BJ (cell line): ENCODE data around the gene NBEAL2. TPM values are rescaled to one million over a fixed set of nuclear protein-coding genes. Genes with fewer than 3 reads are reported as not detected.

ENCODE experiments used
- CTCF ChIA-PET: fragments of 350-600 bp; formaldehyde crosslinking; extraction: SDS; loops from one replicate; lab custom pipeline; 2021; ENCODE audit warnings: antibody characterized with exemption, inconsistent platforms; lab: Yijun Ruan, JAX
- POLR2A ChIA-PET: fragments of 300-600 bp; sonication (Branson Sonifier 250); formaldehyde crosslinking; extraction: SDS; loops from one replicate; lab custom pipeline; 2021; ENCODE audit warnings: antibody characterized with exemption; lab: Charles Lee
- DNase-seq: peaks from one replicate; pipeline ENCODE4 v3.0.0-alpha.2; 2011; ENCODE audit warnings: low read depth
- H3K27me3 ChIP-seq: 2 replicates; pipeline ENCODE4 v1.6.0; 2011; ENCODE audit warnings: low read length; ENCODE audit not compliant: control insufficient read depth, insufficient read depth
- H3K36me3 ChIP-seq: 2 replicates; pipeline ENCODE4 v1.5.1; 2011; ENCODE audit warnings: low read length; ENCODE audit not compliant: control insufficient read depth, insufficient read depth
- H3K4me3 ChIP-seq: 2 replicates; pipeline ENCODE4 v1.5.1; 2011; ENCODE audit warnings: low read depth, mild to moderate bottlenecking, control low read depth, low read length
- CTCF ChIP-seq: IDR thresholded peaks from 2 replicates; pipeline ENCODE4 v1.5.1; 2011; ENCODE audit warnings: low read depth, mild to moderate bottlenecking, control low read depth, inconsistent platforms, low read length, moderate library complexity; ENCODE audit not compliant: insufficient read depth
- polyA plus RNA-seq: library from polyadenylated mRNA; depleted of rRNA; stranded (reverse); fragments of >200 nt; gene quantifications from 2 replicates; pipeline ENCODE4 v1.2.3, GENCODE V29; 2011

Gene NBEAL2
- polyA plus RNA-seq, 1 experiment = 5.1 TPM

GRCh38 chr3:46979958-46980497 lies 562 bp downstream of the NBEAL2 start:
- CTCF ChIA-PET = interaction anchor here (0.7 to 1.2 kb wide), 4 partner anchors 13 to 303 kb away, joined by 3 to 5 read pairs (median 4); partner anchors contain the start of gene KLHL18
- Histone ChIP-seq H3K4me3 (peak overlapping the region; percentile 61), H3K27me3 (no peaks in the 10 kb centered on the region), H3K36me3 (no peaks in the 10 kb centered on the region)
- POLR2A ChIA-PET = no interaction called here
- TF ChIP-seq CTCF = no peak
- DNase-seq = no peak

- TF ChIP-seq CTCF = no peak
- no peak for DNase-seq
- POLR2A ChIA-PET = no interaction called here
- H3K4me3 ChIP-seq = no peak overlapping the region
- H3K36me3 ChIP-seq = no peaks in the 10 kb centered on the region
- H3K27me3 ChIP-seq = no peaks in the 10 kb centered on the region
- CTCF ChIA-PET = no interaction called here
Measured at GRCh38 chr3:46981932-46982471, 2.5 kb downstream of the NBEAL2 start.

GRCh38 chr3:46982546-46982945 lies 3.1 kb downstream of the NBEAL2 start:
- no peak for TF ChIP-seq CTCF
- POLR2A ChIA-PET = no interaction called here
- no peaks in the 10 kb centered on the region for H3K27me3 ChIP-seq
- CTCF ChIA-PET = interaction anchor here (1.1 kb wide), 1 partner anchor 15 kb away, joined by 3 read pairs; no protein-coding TSS in a partner anchor
- no peak overlapping the region for H3K4me3 ChIP-seq
- H3K36me3 ChIP-seq = no peaks in the 10 kb centered on the region
- DNase-seq = no peak

- POLR2A ChIA-PET = no interaction called here
- TF ChIP-seq CTCF = no peak
- DNase-seq = no peak
- CTCF ChIA-PET = interaction anchor here (1.6 to 1.7 kb wide), 2 partner anchors 13 to 15 kb away, joined by 3 to 4 read pairs; no protein-coding TSS in a partner anchor
- H3K36me3 ChIP-seq = no peaks in the 10 kb centered on the region
- H3K27me3 ChIP-seq = no peaks in the 10 kb centered on the region
- no peak overlapping the region for H3K4me3 ChIP-seq
Measured at GRCh38 chr3:46984591-46985459, 5.4 kb downstream of the NBEAL2 start.

- no peak overlapping the region for H3K4me3 ChIP-seq
- DNase-seq = no peak
- no peaks in the 10 kb centered on the region for H3K27me3 ChIP-seq
- ChIA-PET POLR2A (no interaction called here), CTCF (interaction anchor here (1.6 to 1.7 kb wide), 2 partner anchors 13 to 14 kb away, joined by 3 to 4 read pairs; no protein-coding TSS in a partner anchor)
- no peaks in the 10 kb centered on the region for H3K36me3 ChIP-seq
- TF ChIP-seq CTCF = no peak
Measured at GRCh38 chr3:46985588-46985987, 6.1 kb downstream of the NBEAL2 start.
